DMS 273 treated with DMSO at 0.1 percent for 48 hours (cell line): Measurements from ENCODE around the gene CLPTM1L.

ENCODE experiments used
- DNase-seq: peaks from one replicate; lab custom pipeline; 2025; lab: John Stamatoyannopoulos, UW

The CLPTM1L gene

DNA sequence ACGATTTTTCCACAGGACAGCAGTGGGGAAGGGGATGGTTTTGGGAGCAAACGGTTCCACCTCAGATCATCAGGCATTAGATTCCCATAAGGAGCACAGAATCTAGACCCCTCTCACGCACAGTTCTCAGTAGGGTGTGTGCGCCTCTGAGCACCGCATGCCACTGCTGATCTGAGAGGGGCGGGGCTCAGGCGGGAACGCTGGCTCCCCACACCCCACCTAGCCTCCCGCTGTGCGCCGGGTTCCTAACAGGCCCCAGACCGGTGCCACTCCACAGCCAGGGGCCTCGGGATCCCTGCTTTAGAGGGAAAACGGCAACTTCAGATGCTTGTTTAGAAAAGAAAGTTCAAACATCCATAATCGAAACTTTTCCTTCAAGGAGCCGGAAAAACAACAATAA, 70.4 kb downstream of the CLPTM1L start:
- DNase-seq, result no peak

DNA sequence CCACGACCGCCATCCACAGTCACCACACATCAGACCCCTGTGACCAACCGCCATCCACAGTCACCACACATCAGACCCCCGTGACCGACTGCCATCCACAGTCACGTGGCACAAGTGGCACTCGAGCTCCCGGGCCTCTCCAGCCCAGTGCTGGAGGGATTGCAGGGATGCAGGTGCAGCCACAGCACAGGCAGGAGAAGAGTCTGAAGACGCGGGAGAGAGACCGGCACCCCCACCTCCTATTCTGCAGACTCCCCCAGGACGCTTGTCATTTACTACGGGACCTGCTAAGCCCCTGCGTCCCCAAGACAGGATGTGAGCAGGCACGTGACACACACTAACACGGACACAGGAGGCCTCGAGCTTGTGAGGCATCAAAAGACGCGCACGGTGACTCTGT, 71.2 kb downstream of the CLPTM1L start:
- DNase-seq, result no peak

DNA sequence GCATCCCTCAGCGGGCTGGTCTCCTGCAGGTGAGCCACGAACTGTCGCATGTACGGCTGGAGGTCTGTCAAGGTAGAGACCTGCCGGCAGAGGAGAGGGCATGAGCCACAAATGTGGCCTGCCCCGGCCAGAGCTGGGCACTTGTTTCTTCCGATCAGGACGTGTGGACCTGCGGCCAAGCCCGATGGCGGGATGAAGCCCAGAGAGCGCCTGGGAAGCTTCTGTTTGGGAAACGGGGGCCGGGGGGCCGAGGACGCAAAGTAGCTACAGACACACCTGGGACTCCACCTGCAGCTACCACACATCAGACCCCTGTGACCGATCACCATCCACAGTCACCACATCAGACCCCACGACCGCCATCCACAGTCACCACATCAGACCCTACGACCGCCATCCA, 72.7 kb downstream of the CLPTM1L start:
- DNase-seq, result no peak

DNA sequence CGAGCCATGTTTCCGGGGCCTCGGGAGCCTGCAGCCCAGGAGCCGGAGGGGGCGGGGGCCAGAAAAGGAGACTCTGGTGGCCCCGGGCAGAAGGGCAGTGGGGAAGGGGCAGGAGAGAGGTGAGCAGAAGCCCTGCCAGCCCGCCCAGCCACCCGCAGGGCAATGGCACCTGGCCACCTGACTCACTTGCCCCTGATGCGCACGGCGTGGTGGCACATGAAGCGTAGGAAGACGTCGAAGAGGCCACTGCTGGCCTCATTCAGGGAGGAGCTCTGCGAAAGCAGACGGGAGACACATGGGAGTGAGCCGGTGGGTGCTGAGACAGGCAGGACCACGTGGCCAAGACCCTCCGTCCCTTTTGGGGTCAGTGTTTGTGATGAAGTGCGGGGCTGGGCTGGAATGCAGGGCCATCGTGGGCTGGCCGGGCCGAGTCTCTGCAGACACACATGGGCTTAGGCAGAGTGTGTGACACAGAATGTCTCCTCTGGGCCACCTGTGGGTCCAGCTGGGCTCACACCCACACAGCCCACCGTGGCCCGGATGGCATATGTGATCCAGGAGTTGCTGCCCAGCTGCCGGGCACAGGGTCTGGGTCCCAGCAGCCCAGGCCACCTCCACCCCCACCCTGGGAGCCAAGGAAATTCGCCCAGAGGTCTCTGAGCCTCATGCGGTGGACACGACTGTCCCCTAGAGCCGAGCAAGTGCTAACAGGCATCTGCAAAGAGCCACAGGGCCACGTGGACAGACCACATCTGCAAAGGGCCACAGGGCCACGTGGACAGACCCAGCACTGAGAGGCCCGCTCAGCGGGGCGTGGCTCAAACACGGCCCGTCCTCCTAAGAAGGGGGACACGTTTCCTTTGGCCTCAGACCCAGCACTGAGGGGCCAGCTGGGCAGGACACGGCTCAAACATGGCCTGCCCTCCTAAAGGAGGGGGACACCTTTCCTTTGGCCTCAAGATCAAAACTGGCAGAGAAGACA, 73.7 kb downstream of the CLPTM1L start:
- DNase-seq, result no peak

DNA sequence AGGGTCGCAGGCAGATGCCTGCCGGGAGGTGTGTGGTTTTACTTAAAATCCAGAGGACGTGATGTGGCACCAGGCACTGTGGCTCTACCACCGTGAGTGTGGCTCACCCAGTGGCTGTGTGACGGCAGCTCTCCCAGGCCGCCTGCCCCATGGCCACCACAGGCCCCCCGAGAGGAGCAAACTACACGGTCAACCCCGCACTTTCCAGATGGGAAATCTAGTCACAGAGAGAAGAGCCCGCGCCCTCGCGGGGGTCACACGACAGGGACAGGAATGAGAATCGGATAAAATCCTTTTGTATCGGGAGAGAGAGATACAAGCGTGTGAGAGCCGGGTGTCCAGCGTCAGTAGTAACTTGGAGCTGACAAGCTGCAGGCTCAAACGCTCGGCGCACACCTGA, 74.5 kb downstream of the CLPTM1L start:
- no peak for DNase-seq

DNA sequence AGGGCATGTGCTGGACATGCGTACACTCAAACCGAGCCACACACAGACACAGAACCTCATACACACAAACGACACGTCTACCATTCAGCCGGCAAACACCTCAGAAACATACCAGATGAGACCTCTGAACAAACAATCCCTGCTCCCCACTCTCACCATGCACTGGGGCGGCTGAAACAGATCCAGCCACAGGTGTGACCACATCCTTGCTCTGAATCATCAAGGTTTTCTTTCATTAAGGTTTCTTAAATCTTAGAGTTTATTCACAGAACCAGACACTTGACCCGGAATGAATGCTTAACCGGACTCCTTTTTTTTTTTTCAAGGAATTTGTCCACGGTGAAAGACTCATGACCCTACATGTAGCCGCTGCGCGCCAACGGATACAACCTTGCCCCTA, 76.2 kb downstream of the CLPTM1L start:
- DNase-seq, result no peak

DNA sequence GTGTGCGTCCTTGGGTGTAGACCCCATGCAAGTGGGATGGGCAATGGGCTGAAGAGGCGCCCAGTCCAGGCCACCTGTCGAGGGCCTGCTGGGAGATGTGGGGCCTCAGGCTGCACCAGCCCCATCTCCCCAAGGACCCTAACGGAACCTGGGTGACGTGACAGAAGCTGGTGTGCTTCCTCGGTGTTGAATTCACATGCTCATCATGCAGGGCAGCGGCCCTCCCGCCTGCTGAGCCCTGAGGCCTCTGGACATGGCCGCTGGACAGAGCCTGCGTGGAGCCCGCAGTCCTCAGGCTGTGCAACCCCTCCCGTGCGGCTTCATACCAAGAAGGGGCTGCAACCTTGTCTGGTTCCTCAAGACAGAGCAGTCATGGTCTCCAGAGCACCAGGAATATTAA, 76.8 kb downstream of the CLPTM1L start:
- no peak for DNase-seq
